SK-N-SH (cell line): ENCODE measurements around the gene SLC12A3. TPM values are rescaled to one million over a fixed set of nuclear protein-coding genes. Genes with fewer than 3 reads are reported as not detected.

Experiments
- CTCF ChIA-PET: fragments of 300-600, 350-600 bp; formaldehyde crosslinking; extraction: SDS; loops from one replicate; lab custom pipeline; 2021; lab: Yijun Ruan, JAX
- POLR2A ChIA-PET: fragments of 350-600 bp; sonication (Branson Sonifier 250); formaldehyde crosslinking; extraction: SDS; loops from one replicate; lab custom pipeline; 2020; ENCODE audit warnings: antibody characterized with exemption, inconsistent platforms; lab: Yijun Ruan, JAX
- DNase-seq: peaks from one replicate; pipeline ENCODE4 v3.0.0; 2012
- H2AFZ ChIP-seq: fragments of 200-600 bp; sonication (generic); 2 replicates; pipeline ENCODE4 v1.8.1; 2016; ENCODE audit warnings: antibody characterized with exemption, mild to moderate bottlenecking, low read depth
- H3F3A ChIP-seq: fragments of 200-600 bp; sonication (generic); replicated peaks from 2 replicates; pipeline ENCODE3; 2016; ENCODE audit warnings: antibody characterized with exemption, mild to moderate bottlenecking; ENCODE audit not compliant: insufficient read depth
- H3K27ac ChIP-seq, 2 experiments: fragments of 200-500 bp in 1 of 2; fragments of 200-600 bp in 1 of 2; sonication (Bioruptor generic) in 1 of 2; sonication (generic), shearing (Covaris generic) in 1 of 2; 2 replicates each; pipeline versions ENCODE4 v1.5.1 to v1.6.1; 2014 to 2016; ENCODE audit warnings: low read depth in 2 of 2, inconsistent platforms in 1 of 2, low read length in 1 of 2, mild to moderate bottlenecking in 1 of 2, mixed read lengths in 1 of 2
- H3K27me3 ChIP-seq: fragments of 200-600 bp; sonication (generic), shearing (Covaris generic); 2 replicates; pipeline ENCODE4 v1.6.1; 2016; ENCODE audit warnings: mixed run types; ENCODE audit not compliant: insufficient read depth
- H3K36me3 ChIP-seq, 2 experiments: fragments of 200-500 bp in 1 of 2; fragments of 200-600 bp in 1 of 2; sonication (Bioruptor generic) in 1 of 2; sonication (generic) in 1 of 2; replicated peaks in 1 of 2; 2 replicates each; pipeline versions ENCODE3 to v1.5.1; 2014 to 2016; ENCODE audit warnings: low read length in 1 of 2, mild to moderate bottlenecking in 1 of 2; ENCODE audit not compliant: insufficient read depth in 2 of 2, control insufficient read depth in 1 of 2
- H3K4me1 ChIP-seq, 2 experiments: fragments of 200-500 bp in 1 of 2; fragments of 200-600 bp in 1 of 2; sonication (Bioruptor generic) in 1 of 2; sonication (generic), shearing (Covaris generic) in 1 of 2; 2 replicates each; pipeline versions ENCODE4 v1.5.1 to v1.6.1; 2014 to 2016; ENCODE audit warnings: low read depth in 1 of 2, low read length in 1 of 2, mixed run types in 1 of 2; ENCODE audit not compliant: insufficient read depth in 2 of 2, control insufficient read depth in 1 of 2
- H3K4me2 ChIP-seq: fragments of 200-600 bp; sonication (generic), shearing (Covaris generic); 2 replicates; pipeline ENCODE4 v1.6.1; 2017; ENCODE audit warnings: mixed run types
- H3K4me3 ChIP-seq, 2 experiments: fragments of 200-500 bp in 1 of 2; fragments of 200-600 bp in 1 of 2; sonication (Bioruptor generic) in 1 of 2; sonication (generic), shearing (Covaris generic) in 1 of 2; 2 replicates each; pipeline versions ENCODE4 v1.5.1 to v1.8.1; 2014 to 2016; ENCODE audit warnings: low read depth in 2 of 2, inconsistent platforms in 1 of 2, low read length in 1 of 2, mild to moderate bottlenecking in 1 of 2, mixed read lengths in 1 of 2, moderate library complexity in 1 of 2
- H3K79me2 ChIP-seq: fragments of 200-600 bp; sonication (generic); 2 replicates; pipeline ENCODE4 v1.8.1; 2017; ENCODE audit warnings: mild to moderate bottlenecking; ENCODE audit not compliant: insufficient read depth
- H3K9ac ChIP-seq: fragments of 200-600 bp; sonication (generic); 2 replicates; pipeline ENCODE4 v1.6.1; 2017; ENCODE audit warnings: mixed run types
- H3K9me2 ChIP-seq: fragments of 200-600 bp; sonication (generic); 2 replicates; pipeline ENCODE4 v1.6.1; 2017; ENCODE audit warnings: mixed run types
- H3K9me3 ChIP-seq: fragments of 200-600 bp; sonication (generic); 2 replicates; pipeline ENCODE4 v1.6.1; 2017; ENCODE audit warnings: mixed run types, mild to moderate bottlenecking, moderate library complexity
- H4K20me1 ChIP-seq: fragments of 200-600 bp; sonication (generic); 2 replicates; pipeline ENCODE4 v1.6.1; 2017; ENCODE audit warnings: mild to moderate bottlenecking, mixed run types; ENCODE audit not compliant: insufficient read depth
- CHD2 ChIP-seq: fragments of 150-350 bp; IDR thresholded peaks from 2 replicates; pipeline ENCODE4 v1.6.1; 2018; ENCODE audit warnings: low read length; ENCODE audit not compliant: partially characterized antibody
- FOSL2 ChIP-seq: IDR thresholded peaks from 2 replicates; pipeline ENCODE4 v1.4.0; 2012; ENCODE audit warnings: low read depth, mild to moderate bottlenecking, moderate library complexity, borderline replicate concordance
- FOXM1 ChIP-seq: IDR thresholded peaks from 2 replicates; pipeline ENCODE4 v1.4.0; 2012; ENCODE audit warnings: low read depth, mild to moderate bottlenecking
- GATA2 ChIP-seq: sonication (generic); formaldehyde crosslinking; IDR thresholded peaks from 2 replicates; pipeline ENCODE4 v1.5.0; 2020; ENCODE audit warnings: mild to moderate bottlenecking, missing genetic modification reagents
- IRF3 ChIP-seq: fragments of 150-350 bp; IDR thresholded peaks from 2 replicates; pipeline ENCODE4 v1.6.1; 2016; ENCODE audit warnings: mild to moderate bottlenecking, low read depth, low read length
- JUND ChIP-seq: IDR thresholded peaks from 2 replicates; pipeline ENCODE4 v1.4.0; 2012
- MEF2A ChIP-seq: IDR thresholded peaks from 2 replicates; pipeline ENCODE4 v1.4.0; 2012; ENCODE audit warnings: low read depth, borderline replicate concordance
- NFIC ChIP-seq: IDR thresholded peaks from 2 replicates; pipeline ENCODE4 v1.4.0; 2012; ENCODE audit warnings: borderline replicate concordance
- NRF1 ChIP-seq: IDR thresholded peaks from 2 replicates; pipeline ENCODE4 v1.6.1; 2012; ENCODE audit warnings: low read depth, mild to moderate bottlenecking, low read length
- PBX3 ChIP-seq: IDR thresholded peaks from 2 replicates; pipeline ENCODE4; 2012
- RAD21 ChIP-seq: IDR thresholded peaks from 2 replicates; pipeline ENCODE4 v1.6.1; 2012; ENCODE audit warnings: mild to moderate bottlenecking, low read length
- SIN3A ChIP-seq: IDR thresholded peaks from 2 replicates; pipeline ENCODE4 v1.6.1; 2012; ENCODE audit warnings: low read depth, mild to moderate bottlenecking, low read length, moderate library complexity, borderline replicate concordance
- TEAD4 ChIP-seq: IDR thresholded peaks from 2 replicates; pipeline ENCODE4 v1.4.0; 2012; ENCODE audit warnings: mild to moderate bottlenecking, borderline replicate concordance; ENCODE audit not compliant: insufficient read depth
- USF1 ChIP-seq: IDR thresholded peaks from 2 replicates; pipeline ENCODE4 v1.4.0; 2012; ENCODE audit warnings: low read depth, borderline replicate concordance
- USF2 ChIP-seq: fragments of 150-350 bp; IDR thresholded peaks from 2 replicates; pipeline ENCODE4 v1.6.1; 2017; ENCODE audit warnings: antibody characterized with exemption, low read length, low read depth, borderline replicate concordance
- WGBS: methylation state at CpG from one replicate; pipeline ENCODE4 v1.1.6; 2017; ENCODE audit warnings: low lambda C conversion rate; 5-methylcytosine and 5-hydroxymethylcytosine counted together
- polyA plus RNA-seq, 3 experiments: library from polyadenylated mRNA; depleted of rRNA; stranded (reverse); fragments of >200 nt; gene quantifications; 2 replicates each; pipeline ENCODE4 v1.2.3, GENCODE V29; 2012

The SLC12A3 gene
- polyA plus RNA-seq, 1 of the 3 experiments (the other 2 are of a cell fraction), result not detected

GRCh38 chr16:56914896-56915295 is 49.9 kb downstream of the SLC12A3 start:
- no peak for DNase-seq
- Histone ChIP-seq H3K4me2 (no peak overlapping the region), H3K27me3 (no peaks in the 10 kb centered on the region), H3K4me3 (no peak overlapping the region), H3K4me1 (peaks cover 0 to 20% of the 10 kb centered on the region in 2 experiments; a peak in 1 of 4 replicates), H3K9me2 (no peaks in the 10 kb centered on the region), H3K9me3 (no peaks in the 10 kb centered on the region)
- POLR2A ChIA-PET, result no interaction called here
- no peak for TF ChIP-seq MEF2A
- no peak for TF ChIP-seq IRF3
- TF ChIP-seq NFIC, result no peak
- TF ChIP-seq GATA2, result no peak
- TF ChIP-seq CHD2, result no peak
- TF ChIP-seq JUND, result no peak
- no peak for TF ChIP-seq USF2
- TF ChIP-seq FOXM1, result no peak
- no peak for TF ChIP-seq PBX3
- no peak for TF ChIP-seq SIN3A
- TF ChIP-seq NRF1, result no peak
- TF ChIP-seq FOSL2, result no peak
- TF ChIP-seq TEAD4, result no peak
- no peak for TF ChIP-seq USF1
- no peak for TF ChIP-seq RAD21
- TF ChIP-seq, all 33 proteins: peak for 0
- WGBS, result 73% methylated on average over 7 of the region's 7 CpGs
- CTCF ChIA-PET, result no interaction called here
- no peak overlapping the region for H3K27ac ChIP-seq
- H3K79me2 ChIP-seq, result no peaks in the 10 kb centered on the region
- no peak overlapping the region for H3K9ac ChIP-seq
- no peaks in the 10 kb centered on the region for H3F3A ChIP-seq
- no peak overlapping the region for H2AFZ ChIP-seq
- H4K20me1 ChIP-seq, result no peaks in the 10 kb centered on the region
- H3K36me3 ChIP-seq, result no peaks in the 10 kb centered on the region
